Lower leg skin (tissue), 4 donors: Measurements from ENCODE around the gene GNAL. TPM values are rescaled to one million over a fixed set of nuclear protein-coding genes. Genes with fewer than 3 reads are reported as not detected.

Experiments
- DNase-seq, 2 donors: peaks; one replicate each; pipeline ENCODE4 v3.0.0-alpha.2; 2019; ENCODE audit warnings: low spot score in 2 of 2
- H3K4me3 ChIP-seq: fragments of 200-600 bp; sonication (generic); 2 replicates; pipeline ENCODE4 v1.5.1; 2017; ENCODE audit warnings: mild to moderate bottlenecking, low read depth; ENCODE audit not compliant: poor library complexity, severe bottlenecking
- POLR2A ChIP-seq, 2 donors: fragments of 450-650 bp; IDR thresholded peaks; one replicate each; pipeline ENCODE4 v1.6.1; 2016 to 2017; ENCODE audit warnings: antibody characterized with exemption in 2 of 2, mild to moderate bottlenecking in 1 of 2, moderate library complexity in 1 of 2
- WGBS, 2 donors: methylation state at CpG; one replicate each; pipeline ENCODE4 v1.1.5; 2018; 5-methylcytosine and 5-hydroxymethylcytosine counted together
- intact Hi-C: fragments of 100-400 bp; cut with DNase I; formaldehyde crosslinking; loops from one replicate; pipeline ENCODE4 v1.15.0; 2023; ENCODE audit warnings: low total_unique reads
- total RNA-seq, 4 donors: library from RNA; depleted of rRNA; stranded (reverse); fragments of >200 nt; gene quantifications; one replicate each; pipeline ENCODE4 v1.1.0, GENCODE V29; 2016
- TF ChIP-seq, protein P1 (sequence below), 3 donors: fragments of 450-650 bp; IDR thresholded peaks; one replicate each; pipeline ENCODE4 v1.5.1; 2016; ENCODE audit warnings: antibody characterized with exemption in 3 of 3, mild to moderate bottlenecking in 3 of 3, moderate library complexity in 2 of 3

Gene GNAL
- total RNA-seq, 4 donors from 2014 or later: 12.3 to 15.9 (median 14.5) TPM

DNA sequence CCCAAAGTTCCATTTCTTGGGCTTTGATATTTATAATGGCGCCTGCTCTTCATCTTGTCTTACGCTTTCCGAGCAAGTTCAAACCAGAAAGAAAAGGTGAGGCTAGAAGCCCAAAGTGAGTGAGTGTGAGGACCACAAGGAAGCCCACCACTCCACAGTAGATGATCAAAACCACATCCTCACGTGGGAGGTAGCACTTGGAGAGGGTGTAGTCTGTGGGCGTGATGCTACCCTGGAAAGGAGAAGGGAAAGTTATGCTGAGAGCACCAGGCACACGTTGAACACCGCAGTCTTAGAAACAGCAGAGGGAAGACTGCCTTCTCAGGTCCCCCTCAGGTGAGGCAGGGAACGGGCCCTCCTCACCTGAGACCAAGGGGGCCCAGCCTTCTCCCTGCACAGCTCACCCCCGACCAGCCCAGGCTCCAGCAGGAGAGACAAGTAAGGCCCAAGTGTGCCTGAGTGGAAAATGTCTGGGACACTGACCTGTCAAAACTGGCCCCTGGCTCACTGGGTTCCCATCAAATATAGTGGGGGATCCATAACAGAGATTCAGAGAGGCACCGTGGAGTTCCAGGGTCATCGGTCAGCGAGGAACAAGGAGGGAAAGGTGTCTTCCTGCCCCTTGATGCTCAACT lies 195.4 kb downstream of the GNAL start:
- H3K4me3 ChIP-seq: no peak overlapping the region
- 88 to 90% methylated on average over 12 of the region's 12 CpGs for WGBS, 2 donors
- no peak for TF ChIP-seq POLR2A (IDR thresholded peaks at IDR 0.05)
- TF ChIP-seq, protein P1, sequence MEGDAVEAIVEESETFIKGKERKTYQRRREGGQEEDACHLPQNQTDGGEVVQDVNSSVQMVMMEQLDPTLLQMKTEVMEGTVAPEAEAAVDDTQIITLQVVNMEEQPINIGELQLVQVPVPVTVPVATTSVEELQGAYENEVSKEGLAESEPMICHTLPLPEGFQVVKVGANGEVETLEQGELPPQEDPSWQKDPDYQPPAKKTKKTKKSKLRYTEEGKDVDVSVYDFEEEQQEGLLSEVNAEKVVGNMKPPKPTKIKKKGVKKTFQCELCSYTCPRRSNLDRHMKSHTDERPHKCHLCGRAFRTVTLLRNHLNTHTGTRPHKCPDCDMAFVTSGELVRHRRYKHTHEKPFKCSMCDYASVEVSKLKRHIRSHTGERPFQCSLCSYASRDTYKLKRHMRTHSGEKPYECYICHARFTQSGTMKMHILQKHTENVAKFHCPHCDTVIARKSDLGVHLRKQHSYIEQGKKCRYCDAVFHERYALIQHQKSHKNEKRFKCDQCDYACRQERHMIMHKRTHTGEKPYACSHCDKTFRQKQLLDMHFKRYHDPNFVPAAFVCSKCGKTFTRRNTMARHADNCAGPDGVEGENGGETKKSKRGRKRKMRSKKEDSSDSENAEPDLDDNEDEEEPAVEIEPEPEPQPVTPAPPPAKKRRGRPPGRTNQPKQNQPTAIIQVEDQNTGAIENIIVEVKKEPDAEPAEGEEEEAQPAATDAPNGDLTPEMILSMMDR (IDR thresholded peaks at IDR 0.05): no peak
- DNase-seq: no peak
- intact Hi-C loops: no loop called here

DNA sequence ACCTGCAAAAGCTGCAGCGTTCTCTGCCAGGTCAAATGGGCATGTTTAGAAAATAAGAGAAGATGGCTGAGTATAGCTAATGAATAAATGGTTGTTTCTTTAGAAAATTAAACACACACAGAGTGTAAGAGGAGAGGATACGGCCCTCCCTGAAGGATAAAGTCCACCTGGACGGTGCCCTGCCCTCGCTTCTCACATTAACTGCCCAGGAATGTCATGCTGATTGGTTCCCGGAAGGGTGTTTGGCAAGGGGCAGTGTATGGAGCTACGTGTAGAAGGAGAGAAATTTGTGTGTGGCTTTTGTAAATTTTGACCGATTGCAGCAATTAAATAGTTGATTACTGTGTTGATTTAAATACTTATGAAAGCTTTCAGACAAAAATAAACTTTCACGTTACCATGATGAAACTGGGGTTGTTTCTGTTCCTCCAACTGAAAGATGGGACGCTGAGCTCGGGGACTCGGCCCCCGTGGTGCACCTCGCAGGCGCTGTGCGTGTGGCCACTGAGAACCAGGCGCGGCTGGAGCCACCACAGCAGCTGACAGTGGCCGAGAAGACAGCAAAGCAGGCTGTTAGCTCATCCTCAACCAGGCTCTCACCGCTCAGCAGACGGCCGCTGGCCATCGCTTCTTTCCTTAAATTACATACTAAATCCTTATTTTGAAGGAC lies 196.3 kb downstream of the GNAL start:
- H3K4me3 ChIP-seq: no peak overlapping the region
- WGBS, 2 donors: 87 to 92% methylated on average over 22 of the region's 22 CpGs
- DNase-seq: no peak
- intact Hi-C loops: no loop called here
- TF ChIP-seq, protein P1 (IDR thresholded peaks at IDR 0.05): no peak
- TF ChIP-seq POLR2A (IDR thresholded peaks at IDR 0.05): no peak

DNA sequence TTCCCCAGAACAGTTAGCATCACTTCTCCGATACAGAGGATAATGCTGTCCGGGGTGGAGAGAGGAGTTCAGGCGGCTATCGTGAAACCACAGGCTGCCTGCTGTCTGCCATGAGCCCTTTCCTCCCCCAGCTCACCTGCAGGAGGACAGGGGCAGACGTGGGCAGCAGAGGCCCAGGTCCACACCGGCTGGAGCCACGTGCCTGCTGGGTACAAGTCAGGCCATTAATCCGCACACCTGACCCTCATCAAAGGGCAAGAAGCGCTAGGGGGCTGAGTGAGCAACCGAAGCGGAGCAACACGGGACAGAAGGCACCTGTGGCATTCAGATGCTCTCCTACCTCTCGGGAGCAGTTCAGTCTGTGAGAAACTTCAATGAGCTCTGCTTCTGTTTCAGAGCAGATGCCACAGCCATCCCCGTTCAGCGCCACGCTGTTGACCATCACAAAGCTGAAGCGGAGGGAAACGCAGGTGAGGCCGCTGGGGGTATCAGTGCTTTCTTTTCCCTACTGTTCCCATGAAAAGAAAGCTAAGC lies 197.6 kb downstream of the GNAL start:
- TF ChIP-seq POLR2A (IDR thresholded peaks at IDR 0.05): no peak
- TF ChIP-seq, protein P1 (IDR thresholded peaks at IDR 0.05): no peak
- no peak overlapping the region for H3K4me3 ChIP-seq
- intact Hi-C loops: no loop called here
- WGBS, 2 donors: 89 to 95% methylated on average over 16 to 19 of the region's 19 CpGs
- DNase-seq: no peak

DNA sequence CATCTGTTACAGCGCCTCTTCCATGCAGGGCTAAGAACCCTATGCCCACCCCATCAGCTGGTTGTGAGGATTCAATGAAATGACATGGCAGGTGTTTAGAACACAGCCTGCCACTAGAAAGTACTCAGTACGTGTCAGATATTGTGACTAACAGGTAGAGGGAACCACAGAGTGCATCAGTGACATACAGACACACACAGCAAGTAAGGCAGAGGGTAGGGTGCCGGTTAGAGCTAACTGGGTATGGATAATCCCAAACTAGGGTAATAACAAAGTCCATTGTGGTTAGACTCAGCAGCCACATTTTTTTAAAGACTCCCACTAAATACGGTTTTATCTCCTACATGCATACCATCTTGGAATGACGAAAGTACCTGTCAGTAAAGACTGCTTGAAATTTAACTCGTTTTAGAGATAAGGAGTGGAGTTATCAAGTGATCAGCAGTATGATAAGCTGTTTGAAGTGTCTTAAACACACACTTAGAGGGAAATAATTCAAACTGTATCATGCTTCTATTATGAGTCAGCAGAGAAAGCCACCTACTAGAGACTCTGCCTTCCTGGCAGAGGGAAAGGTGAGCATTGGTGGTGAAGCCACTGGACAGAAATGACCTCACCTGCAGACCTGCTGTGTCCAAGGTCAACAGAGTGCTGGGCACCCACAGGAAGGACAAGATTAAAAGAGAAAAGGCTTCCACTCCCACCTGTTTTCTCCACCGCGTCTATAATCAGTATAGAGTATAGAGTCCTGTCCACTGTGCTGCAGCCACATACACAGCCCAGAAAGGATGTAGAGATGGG lies 198.5 kb downstream of the GNAL start:
- 82 to 83% methylated on average over 8 of the region's 8 CpGs for WGBS, 2 donors
- H3K4me3 ChIP-seq: no peak overlapping the region
- intact Hi-C loops: no loop called here
- DNase-seq: no peak
- TF ChIP-seq POLR2A (IDR thresholded peaks at IDR 0.05): no peak
- TF ChIP-seq, protein P1 (IDR thresholded peaks at IDR 0.05): no peak

DNA sequence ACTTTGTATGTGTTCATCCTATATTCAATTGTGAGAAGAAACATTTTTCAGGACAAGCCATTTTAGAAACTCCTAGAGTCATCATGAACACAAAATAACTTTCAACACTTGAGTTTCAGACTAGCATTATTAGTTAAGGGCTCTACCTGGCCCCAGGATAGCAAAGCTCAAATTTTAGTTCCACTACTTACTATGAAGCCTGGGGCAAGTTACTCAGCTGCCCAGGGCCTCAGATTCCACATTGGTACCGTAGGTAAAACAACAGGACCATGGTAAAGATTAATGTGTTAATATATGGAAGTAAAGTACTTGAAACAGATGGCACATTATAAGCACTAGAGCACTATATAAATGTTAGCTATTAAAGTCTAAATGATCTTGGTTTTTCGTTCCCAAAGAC lies 199.7 kb downstream of the GNAL start:
- no peak overlapping the region for H3K4me3 ChIP-seq
- no peak for TF ChIP-seq POLR2A (IDR thresholded peaks at IDR 0.05)
- TF ChIP-seq, protein P1 (IDR thresholded peaks at IDR 0.05): no peak
- WGBS, 2 donors: 91 to 97% methylated on average over 2 of the region's 2 CpGs
- DNase-seq: no peak
- intact Hi-C loops: no loop called here
